ENCODE data around the gene DSEL.

The DSEL gene

DNA sequence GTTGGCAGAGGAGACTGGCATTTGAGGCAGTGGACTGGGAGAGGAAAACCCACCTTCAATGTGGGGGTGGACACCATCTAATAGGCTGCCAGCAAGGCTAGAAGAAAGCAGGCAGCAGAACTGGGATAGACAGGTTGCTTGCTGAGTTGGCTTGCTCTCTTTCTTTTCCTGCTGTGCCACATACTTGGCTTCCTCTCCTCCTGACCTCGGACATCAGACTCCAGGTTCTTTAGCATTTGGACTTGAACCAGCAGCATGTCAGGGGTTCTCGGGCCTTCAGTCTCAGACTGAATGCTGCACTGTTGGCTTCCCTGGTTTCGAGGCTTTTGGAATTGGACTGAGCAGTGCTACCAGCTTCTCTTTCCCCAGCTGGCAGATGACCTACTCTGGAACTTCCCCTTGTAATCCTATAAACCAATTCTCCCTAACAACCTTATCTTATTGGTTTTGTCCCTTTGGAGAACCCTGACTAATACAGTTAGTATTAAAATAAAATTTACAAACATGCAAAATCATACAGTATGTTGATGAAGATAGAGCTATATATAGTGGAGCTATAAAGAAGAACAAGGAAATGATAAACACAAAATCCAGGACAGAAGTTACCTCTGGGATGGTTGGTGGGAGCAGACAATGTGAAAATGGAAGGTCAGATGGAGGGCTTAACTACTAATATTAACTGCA, 15.9 kb downstream of the DSEL start:
- no peak for DNase-seq

- DNase-seq = no peak
These were observed 20.1 kb downstream of the DSEL start for GRCh38 chr18:67496469-67496868.

DNA sequence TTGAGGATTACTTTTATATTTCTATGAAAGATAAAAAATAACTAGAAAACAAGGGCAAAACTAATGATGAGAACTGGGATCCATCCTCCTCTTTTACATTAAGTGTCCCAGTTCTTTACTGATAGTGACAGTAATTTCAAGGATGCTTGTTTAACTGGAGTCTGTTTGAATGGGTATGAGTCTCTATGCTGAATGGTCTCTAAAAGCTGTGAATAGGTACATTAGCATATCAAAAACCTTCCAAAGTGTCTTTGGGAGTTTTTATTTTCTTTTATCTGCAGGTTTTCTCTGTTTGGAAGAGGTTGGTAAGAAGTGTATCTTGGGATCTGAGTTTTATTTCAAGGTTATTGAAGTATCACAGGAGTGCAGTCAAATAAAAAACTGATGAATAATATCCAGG, 30.0 kb downstream of the DSEL start:
- no peak for DNase-seq

GRCh38 chr18:67485655-67486054, 30.9 kb downstream of the DSEL start:
- no peak for DNase-seq

GRCh38 chr18:67484458-67484857, 32.1 kb downstream of the DSEL start:
- DNase-seq = no peak

GRCh38 chr18:67483952-67484351, 32.6 kb downstream of the DSEL start:
- DNase-seq = no peak

GRCh38 chr18:67483237-67483636, 33.3 kb downstream of the DSEL start:
- DNase-seq = no peak

DNA sequence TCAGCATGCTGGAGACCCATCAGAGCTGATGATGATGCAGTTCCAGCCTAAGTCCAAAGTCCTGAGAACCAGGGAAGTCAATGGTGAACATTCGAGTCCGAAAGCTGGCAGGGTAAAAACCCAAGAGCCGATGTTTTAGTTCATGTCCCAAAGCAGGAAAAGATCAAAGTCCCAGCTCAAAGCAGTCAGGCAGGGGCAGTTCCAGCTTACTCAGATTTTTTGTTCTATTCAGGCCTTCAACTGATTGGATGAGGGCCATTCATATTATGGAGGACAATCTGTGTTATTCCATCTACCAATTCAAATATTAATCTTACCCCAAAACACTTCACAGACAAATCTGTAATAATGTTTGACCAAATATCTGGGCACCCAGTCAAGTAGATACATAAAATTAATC, 38.3 kb downstream of the DSEL start:
- no peak for DNase-seq

DNA sequence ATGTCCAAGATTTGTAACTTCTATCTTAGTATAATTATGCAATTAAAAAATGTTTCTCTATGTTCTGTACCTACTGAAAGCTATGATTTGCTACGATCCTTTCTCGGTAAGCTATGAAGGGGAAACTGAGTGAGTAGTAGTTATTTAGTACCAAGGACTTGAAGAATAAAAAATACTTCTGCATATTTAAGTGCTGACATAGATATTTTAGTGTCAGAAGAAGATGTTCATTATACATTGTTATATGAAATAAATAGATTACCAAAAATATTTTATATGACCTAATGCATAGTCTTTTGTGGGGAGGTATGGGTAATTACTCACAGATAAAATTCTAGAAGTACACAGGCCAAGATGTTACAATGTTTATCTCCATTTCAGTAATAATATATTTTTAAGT, 39.0 kb downstream of the DSEL start:
- DNase-seq = no peak

GRCh38 chr18:67476585-67476984, 39.9 kb downstream of the DSEL start:
- DNase-seq = no peak

- no peak for DNase-seq
These were observed 40.8 kb downstream of the DSEL start for GRCh38 chr18:67475673-67476072.

- DNase-seq = no peak
These were observed 48.5 kb downstream of the DSEL start for GRCh38 chr18:67468038-67468437.

- no peak for DNase-seq
These were observed 49.3 kb downstream of the DSEL start for GRCh38 chr18:67467188-67467587.

GRCh38 chr18:67464499-67464898, 52.0 kb downstream of the DSEL start:
- no peak for DNase-seq

- DNase-seq = no peak
These were observed 52.7 kb downstream of the DSEL start for GRCh38 chr18:67463829-67464228.

GRCh38 chr18:67456711-67457110, 59.8 kb downstream of the DSEL start:
- DNase-seq = no peak
